ENCODE results near the gene NDUFB5. TPM values are rescaled to one million over a fixed set of nuclear protein-coding genes. Genes with fewer than 3 reads are reported as not detected.

NDUFB5 gene
- polyA plus RNA-seq, 1 of the 3 experiments (the other 2 are of a cell fraction): 35.3 TPM

DNA sequence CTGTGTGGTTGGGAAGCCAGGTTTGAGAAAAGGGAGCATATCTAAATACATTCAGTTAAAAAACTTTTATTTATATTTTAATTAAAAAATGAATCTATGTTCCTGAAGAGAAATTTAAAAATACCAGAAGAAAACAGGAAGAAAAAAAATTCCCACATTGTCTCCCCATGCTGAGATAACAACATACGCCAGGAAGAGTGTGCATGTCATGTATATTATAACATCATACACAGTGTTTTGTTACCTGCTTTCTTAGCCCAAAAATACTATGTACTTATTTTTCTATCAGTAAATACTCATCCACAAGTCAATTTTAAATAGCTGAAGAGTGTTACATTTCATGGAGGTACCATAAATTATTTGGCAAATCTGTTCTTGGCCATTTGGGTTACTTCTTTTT lies 66.7 kb downstream of the NDUFB5 start:
- peaks cover 5 to 7% of the 10 kb centered on the region in 2 experiments; a peak in 3 of 4 replicates for H3K4me1 ChIP-seq (ENCODE audit: control insufficient read depth in 1 of 2, insufficient read depth in 2 of 2, low read depth in 1 of 2, low read length in 1 of 2)
- H4K20me1 ChIP-seq (ENCODE audit: insufficient read depth): peaks cover 40% of the 10 kb centered on the region; the same call in 1 of the 2 replicates
- ChIA-PET POLR2A (no interaction called here), CTCF (interaction anchor here (1.0 kb wide), 1 partner anchor 19 kb away, joined by 3 read pairs; the partner anchor contains the start of gene USP13)
- no peaks in the 10 kb centered on the region for H3K27me3 ChIP-seq (ENCODE audit: insufficient read depth)
- H3K9me2 ChIP-seq: no peaks in the 10 kb centered on the region
- no peaks in the 10 kb centered on the region for H3K9me3 ChIP-seq
- WGBS (ENCODE audit: low lambda C conversion rate): 92% methylated on average over 1 of the region's 1 CpG
- peaks cover 7% of the 10 kb centered on the region for H3F3A ChIP-seq (replicated peaks; ENCODE audit: insufficient read depth)
- no peak overlapping the region for H3K27ac ChIP-seq (ENCODE audit: low read depth in 2 of 2, low read length in 1 of 2)
- H3K36me3 ChIP-seq (replicated peaks in 1 of 2; ENCODE audit: control insufficient read depth in 1 of 2, insufficient read depth in 2 of 2, low read length in 1 of 2): no peaks in the 10 kb centered on the region
- H3K9ac ChIP-seq: no peak overlapping the region
- H3K4me2 ChIP-seq: no peak overlapping the region
- peaks cover 99% of the 10 kb centered on the region for H3K79me2 ChIP-seq (ENCODE audit: insufficient read depth)
- H3K4me3 ChIP-seq (ENCODE audit: low read depth in 2 of 2, low read length in 1 of 2): no peak overlapping the region
- TF ChIP-seq, protein P1, sequence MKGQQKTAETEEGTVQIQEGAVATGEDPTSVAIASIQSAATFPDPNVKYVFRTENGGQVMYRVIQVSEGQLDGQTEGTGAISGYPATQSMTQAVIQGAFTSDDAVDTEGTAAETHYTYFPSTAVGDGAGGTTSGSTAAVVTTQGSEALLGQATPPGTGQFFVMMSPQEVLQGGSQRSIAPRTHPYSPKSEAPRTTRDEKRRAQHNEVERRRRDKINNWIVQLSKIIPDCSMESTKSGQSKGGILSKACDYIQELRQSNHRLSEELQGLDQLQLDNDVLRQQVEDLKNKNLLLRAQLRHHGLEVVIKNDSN (IDR thresholded peaks at IDR 0.05; ENCODE audit: borderline replicate concordance, low read depth): no peak
- DNase-seq: no peak
- no peak overlapping the region for H2AFZ ChIP-seq (ENCODE audit: low read depth)

DNA sequence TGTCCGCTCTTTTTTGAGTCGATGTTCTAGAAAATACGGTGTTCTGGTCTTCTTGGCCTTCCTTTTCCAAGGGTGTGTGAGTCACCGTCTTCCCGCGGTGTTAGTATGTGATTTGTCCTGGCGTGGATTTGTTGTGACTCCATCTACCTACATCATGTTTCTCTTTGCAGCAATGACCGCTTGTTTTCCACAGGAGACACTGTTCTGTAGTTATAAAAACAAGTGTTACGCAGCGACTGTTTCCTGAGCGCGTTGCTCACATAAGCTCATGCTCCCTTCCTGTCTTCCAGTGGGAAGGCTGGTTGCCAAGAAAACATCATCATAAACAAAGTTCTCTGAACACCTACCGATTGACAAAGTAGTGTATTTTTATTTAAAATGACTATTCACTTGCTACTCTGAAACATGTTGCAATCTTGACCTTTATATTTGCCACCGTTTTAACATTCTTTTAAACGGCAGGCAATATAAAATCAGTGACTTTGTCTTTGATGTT lies 67.2 kb downstream of the NDUFB5 start:
- peaks cover 2 to 5% of the 10 kb centered on the region in 2 experiments; a peak in 2 of 4 replicates for H3K4me1 ChIP-seq (ENCODE audit: control insufficient read depth in 1 of 2, insufficient read depth in 2 of 2, low read depth in 1 of 2, low read length in 1 of 2)
- DNase-seq: no peak
- no peaks in the 10 kb centered on the region for H3K9me2 ChIP-seq
- H3K79me2 ChIP-seq (ENCODE audit: insufficient read depth): peaks cover 99% of the 10 kb centered on the region
- no peaks in the 10 kb centered on the region for H3K36me3 ChIP-seq (replicated peaks in 1 of 2; ENCODE audit: control insufficient read depth in 1 of 2, insufficient read depth in 2 of 2, low read length in 1 of 2)
- no peak overlapping the region for H3K4me2 ChIP-seq
- H2AFZ ChIP-seq (ENCODE audit: low read depth): no peak overlapping the region
- H3F3A ChIP-seq (replicated peaks; ENCODE audit: insufficient read depth): peaks cover 7% of the 10 kb centered on the region
- no peaks in the 10 kb centered on the region for H3K27me3 ChIP-seq (ENCODE audit: insufficient read depth)
- H3K9ac ChIP-seq: no peak overlapping the region
- no peaks in the 10 kb centered on the region for H3K9me3 ChIP-seq
- peaks cover 35% of the 10 kb centered on the region; the same call in 1 of the 2 replicates for H4K20me1 ChIP-seq (ENCODE audit: insufficient read depth)
- no peak overlapping the region for H3K27ac ChIP-seq (ENCODE audit: low read depth in 2 of 2, low read length in 1 of 2)
- no peak for TF ChIP-seq FOSL2 (IDR thresholded peaks at IDR 0.05; ENCODE audit: borderline replicate concordance, low read depth)
- TF ChIP-seq, protein P2, sequence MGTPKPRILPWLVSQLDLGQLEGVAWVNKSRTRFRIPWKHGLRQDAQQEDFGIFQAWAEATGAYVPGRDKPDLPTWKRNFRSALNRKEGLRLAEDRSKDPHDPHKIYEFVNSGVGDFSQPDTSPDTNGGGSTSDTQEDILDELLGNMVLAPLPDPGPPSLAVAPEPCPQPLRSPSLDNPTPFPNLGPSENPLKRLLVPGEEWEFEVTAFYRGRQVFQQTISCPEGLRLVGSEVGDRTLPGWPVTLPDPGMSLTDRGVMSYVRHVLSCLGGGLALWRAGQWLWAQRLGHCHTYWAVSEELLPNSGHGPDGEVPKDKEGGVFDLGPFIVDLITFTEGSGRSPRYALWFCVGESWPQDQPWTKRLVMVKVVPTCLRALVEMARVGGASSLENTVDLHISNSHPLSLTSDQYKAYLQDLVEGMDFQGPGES (IDR thresholded peaks at IDR 0.05; ENCODE audit: low read depth, low read length): no peak
- TF ChIP-seq NRF1 (IDR thresholded peaks at IDR 0.05; ENCODE audit: low read depth, low read length): no peak
- TF ChIP-seq SMC3 (IDR thresholded peaks at IDR 0.05; ENCODE audit: low read depth, low read length): no peak
- no peak for TF ChIP-seq POLR2AphosphoS5 (IDR thresholded peaks at IDR 0.05; ENCODE audit: low read depth, low read length)
- TF ChIP-seq, protein P1 (IDR thresholded peaks at IDR 0.05; ENCODE audit: borderline replicate concordance, low read depth): no peak
- 89% methylated on average over 15 of the region's 15 CpGs for WGBS (ENCODE audit: low lambda C conversion rate)
- CTCF ChIA-PET: interaction anchor here (1.0 kb wide), 1 partner anchor 19 kb away, joined by 3 read pairs; the partner anchor contains the start of gene USP13
- POLR2A ChIA-PET: no interaction called here
- no peak overlapping the region for H3K4me3 ChIP-seq (ENCODE audit: low read depth in 2 of 2, low read length in 1 of 2)

DNA sequence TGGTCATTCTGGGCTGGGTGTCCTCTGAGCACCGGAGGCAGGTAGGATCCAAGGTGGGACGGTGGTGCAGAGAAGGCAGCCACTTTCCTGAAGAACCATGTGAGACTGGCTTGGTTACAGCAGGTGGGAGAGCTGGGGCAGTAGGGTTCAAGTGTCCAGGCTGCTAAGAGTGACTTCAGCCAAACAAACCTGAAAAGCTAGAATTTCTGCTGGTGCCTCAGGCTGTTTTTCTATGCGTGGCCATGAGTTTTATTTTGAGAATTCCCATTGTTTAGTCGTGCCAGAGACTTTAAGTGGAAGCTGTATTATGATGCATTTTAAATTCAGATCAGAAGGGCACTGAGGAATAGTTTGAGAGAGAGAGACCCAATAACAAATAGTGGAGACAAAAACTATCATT lies 68.3 kb downstream of the NDUFB5 start:
- peaks cover 7% of the 10 kb centered on the region for H3F3A ChIP-seq (replicated peaks; ENCODE audit: insufficient read depth)
- H3K4me3 ChIP-seq (ENCODE audit: low read depth in 2 of 2, low read length in 1 of 2): no peak overlapping the region
- 78% methylated on average over 4 of the region's 4 CpGs for WGBS (ENCODE audit: low lambda C conversion rate)
- peaks cover 0 to 5% of the 10 kb centered on the region in 2 experiments; a peak in 2 of 4 replicates for H3K4me1 ChIP-seq (ENCODE audit: control insufficient read depth in 1 of 2, insufficient read depth in 2 of 2, low read depth in 1 of 2, low read length in 1 of 2)
- H3K27ac ChIP-seq (ENCODE audit: low read depth in 2 of 2, low read length in 1 of 2): no peak overlapping the region
- H2AFZ ChIP-seq (ENCODE audit: low read depth): no peak overlapping the region
- no peaks in the 10 kb centered on the region for H3K27me3 ChIP-seq (ENCODE audit: insufficient read depth)
- peaks cover 98% of the 10 kb centered on the region for H3K79me2 ChIP-seq (ENCODE audit: insufficient read depth)
- ChIA-PET POLR2A (no interaction called here), CTCF (interaction anchor here (0.7 kb wide), 1 partner anchor 984 kb away, joined by 3 read pairs; no protein-coding TSS in a partner anchor)
- H3K9me2 ChIP-seq: no peaks in the 10 kb centered on the region
- no peak for DNase-seq
- H3K4me2 ChIP-seq: no peak overlapping the region
- H3K9ac ChIP-seq: no peak overlapping the region
- no peaks in the 10 kb centered on the region for H3K36me3 ChIP-seq (replicated peaks in 1 of 2; ENCODE audit: control insufficient read depth in 1 of 2, insufficient read depth in 2 of 2, low read length in 1 of 2)
- no peaks in the 10 kb centered on the region for H3K9me3 ChIP-seq
- peaks cover 36% of the 10 kb centered on the region; the same call in 1 of the 2 replicates for H4K20me1 ChIP-seq (ENCODE audit: insufficient read depth)
- TF ChIP-seq SIN3A (IDR thresholded peaks at IDR 0.05; ENCODE audit: borderline replicate concordance, low read depth, low read length) (no peak), POLR2AphosphoS5 (IDR thresholded peaks at IDR 0.05; ENCODE audit: low read depth, low read length) (no peak), TEAD4 (IDR thresholded peaks at IDR 0.05; ENCODE audit: borderline replicate concordance, insufficient read depth) (no peak), FOSL2 (IDR thresholded peaks at IDR 0.05; ENCODE audit: borderline replicate concordance, low read depth) (no peak), FOXM1 (IDR thresholded peaks at IDR 0.05; ENCODE audit: low read depth) (no peak), YY1 (IDR thresholded peaks at IDR 0.05; ENCODE audit: low read depth) (no peak)
- TF ChIP-seq, protein P3, sequence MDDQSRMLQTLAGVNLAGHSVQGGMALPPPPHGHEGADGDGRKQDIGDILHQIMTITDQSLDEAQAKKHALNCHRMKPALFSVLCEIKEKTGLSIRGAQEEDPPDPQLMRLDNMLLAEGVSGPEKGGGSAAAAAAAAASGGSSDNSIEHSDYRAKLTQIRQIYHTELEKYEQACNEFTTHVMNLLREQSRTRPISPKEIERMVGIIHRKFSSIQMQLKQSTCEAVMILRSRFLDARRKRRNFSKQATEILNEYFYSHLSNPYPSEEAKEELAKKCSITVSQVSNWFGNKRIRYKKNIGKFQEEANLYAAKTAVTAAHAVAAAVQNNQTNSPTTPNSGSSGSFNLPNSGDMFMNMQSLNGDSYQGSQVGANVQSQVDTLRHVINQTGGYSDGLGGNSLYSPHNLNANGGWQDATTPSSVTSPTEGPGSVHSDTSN (IDR thresholded peaks at IDR 0.05): no peak
- TF ChIP-seq, protein P1 (IDR thresholded peaks at IDR 0.05; ENCODE audit: borderline replicate concordance, low read depth): no peak
